GM18505 (cell line): ENCODE data around the gene PINLYP.

Experiments used
- ATAC-seq: cut with Tn5 transposase; IDR thresholded peaks from one replicate; pipeline ENCODE4 v1.9.1; 2021; ENCODE audit not compliant: unreplicated experiment
- POLR2A ChIP-seq: IDR thresholded peaks from 4 replicates; pipeline ENCODE4 v1.6.1; 2011; ENCODE audit warnings: borderline replicate concordance; ENCODE audit not compliant: insufficient read depth, insufficient read length; ENCODE audit errors: extremely low read depth

PINLYP gene

DNA sequence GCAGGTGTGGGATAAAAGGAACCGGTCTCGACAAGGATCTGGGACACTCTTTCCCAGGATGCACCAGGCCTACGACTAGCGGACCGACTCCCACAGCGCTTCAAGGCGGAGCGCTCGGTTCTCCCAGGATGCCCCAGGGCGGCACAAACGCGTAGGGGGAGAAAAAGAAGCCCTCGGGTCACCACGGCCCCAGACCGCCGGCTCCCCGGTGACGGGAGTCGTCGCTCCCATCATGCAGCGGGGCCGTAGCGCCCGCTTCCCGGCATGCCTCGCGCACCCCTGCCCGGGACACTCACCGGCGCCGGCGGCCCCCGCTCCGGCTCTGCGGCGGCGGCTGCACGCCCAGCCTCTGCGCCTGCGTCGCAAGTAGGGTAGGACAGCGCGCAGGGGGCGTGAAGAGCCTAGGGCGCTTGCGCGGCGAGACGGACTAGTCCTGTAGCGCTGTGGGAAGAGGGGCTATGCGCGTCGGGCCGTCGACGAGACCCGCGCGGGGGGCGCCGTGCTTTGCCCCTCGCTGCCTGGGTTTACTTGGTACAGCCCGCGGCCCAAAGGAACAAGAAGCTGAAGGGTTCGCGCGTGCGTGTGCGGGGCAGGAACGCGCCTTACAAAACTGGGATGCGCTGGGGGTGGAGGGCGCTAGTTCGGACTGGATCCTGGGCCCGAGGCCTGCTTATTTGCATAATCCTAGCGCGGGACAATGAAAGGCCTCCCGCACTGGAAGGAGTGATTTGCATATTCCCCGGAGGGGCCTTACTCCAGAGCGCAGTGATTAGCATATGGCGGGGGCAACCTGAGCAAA is 43.9 kb downstream of the PINLYP start, which contains the start of gene ZNF428:
TSS of gene ZNF428 (minus strand) at position 368 of the 799 bp plus-strand sequence. CDS start 5,325 bp downstream, outside the sequence.
- peak; percentile 78 for ATAC-seq
- peak; percentile 87 for TF ChIP-seq POLR2A

DNA sequence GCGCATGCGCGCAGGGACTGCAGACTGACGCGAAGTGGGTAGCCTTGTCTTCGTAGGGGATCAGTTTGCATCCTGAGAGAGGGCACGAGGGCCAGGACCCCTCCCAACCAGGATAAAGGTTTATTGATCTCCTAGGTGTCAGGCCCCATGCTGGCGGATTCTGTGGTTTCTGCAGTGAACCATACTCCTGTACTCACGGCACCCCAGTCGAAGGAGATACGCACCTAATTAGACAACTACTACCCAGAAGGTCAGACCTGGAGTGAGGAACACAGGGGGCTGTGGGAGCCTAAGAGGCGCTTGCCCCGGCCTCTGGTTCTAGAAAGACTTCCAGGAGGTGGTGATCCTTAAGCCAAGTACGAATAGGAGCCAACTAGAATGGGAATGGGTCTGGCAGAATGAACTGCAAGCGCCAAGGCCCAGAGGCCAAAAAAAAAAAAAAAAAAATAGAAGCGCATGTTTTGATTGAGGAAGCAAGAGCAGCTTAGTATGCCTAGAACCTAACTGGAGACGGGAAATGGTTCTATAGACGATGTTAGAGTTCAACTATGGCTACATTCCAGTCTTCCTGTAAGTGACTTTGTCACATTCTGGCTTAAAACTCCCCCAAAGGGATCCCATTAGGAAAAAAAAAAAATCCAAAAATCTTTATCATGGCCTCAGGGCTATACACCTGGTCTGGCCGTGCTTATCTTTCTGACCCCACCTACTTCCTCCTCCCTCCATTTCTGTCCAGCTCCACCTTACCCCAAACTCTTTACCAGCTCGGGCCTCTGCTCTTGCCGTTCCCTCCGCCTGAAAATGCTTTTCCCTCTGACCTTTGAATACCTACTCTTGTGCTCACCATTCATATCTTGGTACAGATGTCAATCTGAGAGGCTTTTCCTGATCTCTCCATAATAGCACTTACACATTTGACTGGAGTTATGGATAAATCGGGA is 44.7 kb downstream of the PINLYP start:
- TF ChIP-seq POLR2A: no peak
- no peak for ATAC-seq

DNA sequence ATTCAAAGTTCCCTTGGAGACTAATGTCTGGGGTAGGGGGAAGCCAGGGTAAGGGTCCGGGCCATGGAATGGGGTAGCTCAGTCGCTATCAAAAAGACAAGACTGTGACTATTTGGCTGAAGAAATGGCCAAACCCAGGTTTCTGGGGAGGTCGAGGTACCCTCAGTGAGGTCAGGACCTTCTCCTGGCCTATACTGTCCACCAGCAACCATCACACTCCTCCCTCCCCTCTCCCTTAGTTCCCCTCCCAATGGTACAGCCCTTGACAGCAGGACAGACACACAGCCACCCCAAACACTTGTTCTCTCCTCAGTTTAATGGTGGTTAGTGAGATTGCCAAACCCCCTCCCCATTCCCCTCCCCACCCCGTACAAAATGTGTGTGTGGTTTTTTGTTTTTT is 46.5 kb downstream of the PINLYP start:
- ATAC-seq: no peak
- no peak for TF ChIP-seq POLR2A

GRCh38 chr19:43622956-43623355 is 47.4 kb downstream of the PINLYP start:
- no peak for TF ChIP-seq POLR2A
- no peak for ATAC-seq

DNA sequence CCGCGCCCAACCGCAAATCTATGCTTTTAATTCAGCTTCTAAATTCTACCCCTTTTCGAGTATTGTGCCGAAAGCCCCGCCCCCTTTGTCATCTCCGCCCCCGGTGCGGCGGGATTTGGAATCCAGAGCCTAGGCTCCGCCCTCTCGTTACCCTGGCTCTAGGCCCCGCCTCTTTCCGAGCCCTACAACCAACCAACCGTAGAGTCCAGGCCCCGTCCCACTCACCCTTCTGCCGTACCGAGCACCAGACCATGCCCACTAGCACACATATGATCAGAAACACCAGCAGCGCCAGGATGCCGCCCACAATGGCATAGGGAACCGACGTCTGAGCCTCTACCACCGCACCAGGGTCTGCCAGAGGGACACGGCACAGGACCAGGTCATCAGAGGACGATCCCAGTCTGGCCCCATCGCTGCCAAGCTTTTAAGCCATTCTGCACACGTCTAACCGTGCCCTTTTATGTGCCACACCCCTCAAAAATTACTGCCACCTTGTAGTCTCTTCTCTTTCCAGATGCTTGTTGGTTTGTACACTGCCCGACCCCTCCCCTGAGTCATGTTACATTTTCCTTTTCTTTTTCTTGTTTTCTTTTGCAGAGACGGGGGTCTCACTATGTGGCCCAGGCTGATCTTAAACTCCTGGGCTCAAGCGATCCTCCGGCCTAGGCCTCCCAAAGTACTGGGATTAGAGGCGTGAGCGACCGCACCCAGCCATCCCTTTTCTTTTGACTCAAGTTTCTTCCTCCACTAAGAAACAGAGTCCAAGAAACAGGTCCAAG is 48.5 kb downstream of the PINLYP start:
- no peak for ATAC-seq

GRCh38 chr19:43624933-43625332 is 49.3 kb downstream of the PINLYP start:
- ATAC-seq: peak; percentile 48
- no peak for TF ChIP-seq POLR2A

More for the DNA sequence above, 48.5 kb downstream of the PINLYP start:
- TF ChIP-seq POLR2A: no peak

GRCh38 chr19:43625918-43626579 is 50.4 kb downstream of the PINLYP start:
- TF ChIP-seq POLR2A: no peak
- ATAC-seq: no peak

DNA sequence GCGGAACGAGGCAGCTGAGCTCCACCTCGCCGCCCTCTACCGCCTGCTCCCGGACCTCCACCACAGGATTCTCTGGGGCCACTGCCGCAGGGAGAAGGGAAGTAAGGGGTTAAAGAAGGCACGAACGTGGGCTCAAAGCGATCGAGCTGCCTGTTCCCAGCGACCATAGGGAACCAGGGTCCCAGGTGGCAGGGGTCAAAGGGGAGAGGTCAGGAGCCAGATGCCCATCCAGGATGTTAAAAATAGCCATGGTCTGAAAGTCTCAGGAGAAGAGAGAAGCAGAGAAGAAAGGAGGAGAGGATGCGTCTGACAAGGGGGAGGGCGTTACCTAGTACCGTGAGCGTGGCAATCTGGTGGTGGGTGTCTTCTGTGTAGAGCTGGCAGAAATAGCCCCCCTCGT is 51.2 kb downstream of the PINLYP start:
- no peak for TF ChIP-seq POLR2A
- ATAC-seq: no peak

DNA sequence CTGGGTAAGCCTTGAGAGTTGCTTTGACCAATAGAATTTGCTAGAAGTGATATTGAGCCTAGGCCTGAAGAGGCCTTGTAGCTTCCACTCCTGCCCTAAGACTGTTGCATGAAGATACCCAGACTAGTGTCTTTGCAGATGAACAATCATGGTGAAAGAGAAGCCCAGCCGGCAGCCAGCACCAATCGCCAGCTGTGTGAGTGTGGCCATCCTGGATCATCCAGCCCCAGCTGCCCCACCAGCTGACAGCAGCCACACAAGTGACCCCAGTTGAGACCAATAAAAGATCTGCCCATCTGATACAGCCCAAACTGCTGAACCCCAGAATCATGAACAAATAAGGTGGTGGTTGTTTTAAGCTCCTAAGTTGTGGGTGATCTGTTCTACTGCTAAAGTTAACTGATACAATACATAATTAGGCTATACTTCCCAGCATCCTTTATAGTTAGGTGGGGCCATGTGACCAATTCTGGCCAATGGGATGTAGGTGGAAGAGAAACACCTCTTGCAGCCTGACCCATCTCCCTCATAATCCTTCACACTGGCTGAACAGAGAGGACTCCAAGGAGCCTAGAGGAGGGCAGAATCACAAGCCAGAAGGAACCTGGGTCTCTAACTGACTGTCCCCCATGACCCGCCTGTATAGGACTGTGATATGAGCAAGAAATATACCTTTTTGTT is 53.2 kb downstream of the PINLYP start:
- ATAC-seq: no peak
- TF ChIP-seq POLR2A: no peak

DNA sequence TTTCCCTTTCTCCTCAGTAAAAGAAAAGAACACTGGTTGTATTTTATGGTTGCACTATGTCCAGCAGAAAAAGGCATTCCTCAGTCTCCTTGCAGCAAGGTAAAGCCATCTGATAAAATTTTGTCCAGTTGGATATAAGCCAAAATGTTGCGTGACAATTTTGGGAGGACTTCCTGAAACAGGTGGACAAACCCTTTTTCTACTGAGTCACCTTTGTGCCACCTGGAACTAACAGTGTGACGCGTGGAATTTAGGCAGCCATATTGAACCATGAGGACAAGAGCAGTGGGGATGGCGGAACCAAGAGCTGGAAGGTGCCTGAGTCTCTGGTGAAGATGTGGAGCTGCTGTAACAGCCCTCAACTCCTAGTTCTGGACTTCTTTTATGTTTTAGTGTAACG is 55.9 kb downstream of the PINLYP start:
- TF ChIP-seq POLR2A: no peak
- ATAC-seq: no peak
